ENCODE results near the gene CCL21.

DNA sequence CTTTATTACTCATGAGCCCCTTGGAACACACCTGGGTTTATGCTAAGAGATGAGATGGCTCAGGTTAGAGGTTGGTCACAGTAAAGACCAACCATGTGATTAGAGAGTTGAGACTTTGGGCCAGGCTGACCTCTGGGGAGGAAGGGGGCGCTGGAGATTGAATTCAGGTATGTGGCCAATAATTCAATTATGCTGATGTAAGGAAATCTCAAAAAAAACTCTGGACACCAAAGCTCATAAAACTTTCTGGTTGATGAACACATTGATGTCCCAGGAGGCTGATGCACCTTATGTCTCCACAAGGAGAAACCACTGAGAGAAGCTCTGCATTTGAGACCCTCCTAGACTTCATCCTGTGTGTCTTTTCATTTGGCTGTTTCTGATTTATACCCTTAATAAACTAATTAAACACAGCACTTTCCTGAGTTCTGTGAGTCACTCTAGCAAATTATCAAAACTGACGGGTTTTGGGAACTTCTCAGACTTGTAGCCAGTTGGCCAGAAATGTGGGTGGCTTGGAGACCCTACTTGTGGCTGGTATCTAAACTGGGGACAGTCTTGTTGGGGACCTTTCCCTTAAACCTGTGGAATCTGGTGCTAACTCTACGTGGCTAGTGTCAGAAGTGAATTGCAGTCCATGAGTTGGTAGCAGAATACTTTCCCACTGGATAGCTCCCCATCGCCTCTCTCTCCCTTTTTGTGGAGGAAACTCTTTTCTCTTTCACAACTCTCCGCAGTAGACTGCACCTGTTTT is 40.0 kb downstream of the CCL21 start:
- no peak for TF ChIP-seq EZH2 (conservative IDR thresholded peaks at IDR 0.05; ENCODE audit: low read depth, low read length)
- no peak for TF ChIP-seq POLR2A (IDR thresholded peaks at IDR 0.05; ENCODE audit: insufficient read depth in 1 of 2, low read depth in 2 of 2, low read length in 2 of 2)
- no peak for TF ChIP-seq CREB1 (IDR thresholded peaks at IDR 0.05)
- no peak for TF ChIP-seq CREB1 (CRISPR knock-in tag; IDR thresholded peaks at IDR 0.05)
- TF ChIP-seq SIN3A (IDR thresholded peaks at IDR 0.05; ENCODE audit: borderline replicate concordance, low read depth, low read length): no peak
- TF ChIP-seq ZNF678 (CRISPR knock-in tag; IDR thresholded peaks at IDR 0.05): no peak
- no peak for TF ChIP-seq SMARCC2 (IDR thresholded peaks at IDR 0.05)
- no peak for TF ChIP-seq ZNF572 (CRISPR knock-in tag; IDR thresholded peaks at IDR 0.05)
- TF ChIP-seq ATF1 (CRISPR knock-in tag; IDR thresholded peaks at IDR 0.05): no peak
